GM12878 (cell line): ENCODE measurements around the gene KIAA1328. TPM values are rescaled to one million over a fixed set of nuclear protein-coding genes. Genes with fewer than 3 reads are reported as not detected.
A peak's percentile ranks its signal among the peaks of the same experiment; 100 is the strongest.

Experiments used
- ATAC-seq: fragments of 200-7000 bp; cut with Tn5 transposase; 3 replicates; pipeline ENCODE4 v1.9.1; 2020; ENCODE audit warnings: mild to moderate bottlenecking, moderate library complexity
- BruUV-seq: library from RNA; stranded (reverse); fragments of 400-500 nt; replicated peaks from 2 replicates; lab custom pipeline; 2021; lab: Mats Ljungman, UMichigan
- CTCF ChIA-PET: fragments of 300-600 bp; sonication (Branson Sonifier 250); formaldehyde crosslinking; extraction: SDS; loops from one replicate; lab custom pipeline; 2021; ENCODE audit warnings: inconsistent platforms; lab: Yijun Ruan, JAX
- POLR2A ChIA-PET: fragments of 350-600 bp; formaldehyde crosslinking; extraction: SDS; loops from one replicate; lab custom pipeline; 2021; ENCODE audit warnings: inconsistent platforms; lab: Charles Lee
- RAD21 ChIA-PET: fragments of 300-600 bp; sonication (Branson Sonifier 250); formaldehyde crosslinking; loops from one replicate; lab custom pipeline; 2023; ENCODE audit warnings: antibody characterized with exemption; ENCODE audit not compliant: unreplicated experiment; lab: Charles Lee
- SMC1A ChIA-PET: fragments of 300-600 bp; sonication (Branson Sonifier 250); formaldehyde crosslinking; loops from one replicate; lab custom pipeline; 2023; ENCODE audit not compliant: unreplicated experiment, uncharacterized antibody; lab: Charles Lee
- DNase-seq: peaks from one replicate; pipeline ENCODE4 v3.0.0-alpha.2; 2011; ENCODE audit warnings: low read depth, low spot score
- FAIRE-seq: peaks from 3 replicates; lab custom pipeline; 2011; peaks lifted over from hg19 to GRCh38; lab: Jason Lieb, UNC
- H2AFZ ChIP-seq: 2 replicates; pipeline ENCODE4 v1.6.0; 2011; ENCODE audit warnings: low read depth, low read length, control low read depth; ENCODE audit not compliant: control insufficient read depth
- H3K27ac ChIP-seq: 2 replicates; pipeline ENCODE4 v1.5.1; 2011; ENCODE audit warnings: control low read depth; ENCODE audit not compliant: control insufficient read depth, insufficient read depth
- H3K27me3 ChIP-seq, 2 experiments: replicated peaks in 1 of 2; 2 replicates each; pipeline versions ENCODE4 v1.6.0 to v1.6.1; 2011; ENCODE audit warnings: low read length in 1 of 2; ENCODE audit not compliant: control insufficient read depth in 2 of 2, insufficient read depth in 2 of 2
- H3K36me3 ChIP-seq, 2 experiments: 2 replicates each; pipeline ENCODE4 v1.5.1; 2011; ENCODE audit warnings: low read length in 1 of 2; ENCODE audit not compliant: control insufficient read depth in 2 of 2, insufficient read depth in 2 of 2
- H3K4me1 ChIP-seq: 2 replicates; pipeline ENCODE4 v1.6.1; 2011; ENCODE audit warnings: mild to moderate bottlenecking, low read length, moderate library complexity, mixed read lengths; ENCODE audit not compliant: control insufficient read depth, insufficient read depth
- H3K4me2 ChIP-seq: 2 replicates; pipeline ENCODE4 v1.6.0; 2011; ENCODE audit warnings: control low read depth; ENCODE audit not compliant: control insufficient read depth, insufficient read depth
- H3K4me3 ChIP-seq: fragments of 200-600 bp; sonication (generic); 2 replicates; pipeline ENCODE4 v1.5.1; 2016
- H3K79me2 ChIP-seq: 2 replicates; pipeline ENCODE4 v1.6.0; 2011; ENCODE audit warnings: low read length; ENCODE audit not compliant: control insufficient read depth, insufficient read depth
- H3K9ac ChIP-seq: 2 replicates; pipeline ENCODE4 v1.8.0; 2011; ENCODE audit warnings: low read length, control low read depth, mixed read lengths; ENCODE audit not compliant: control insufficient read depth, insufficient read depth
- H3K9me3 ChIP-seq: replicated peaks from 3 replicates; pipeline ENCODE4 v1.5.1; 2011; ENCODE audit warnings: mild to moderate bottlenecking, low read length; ENCODE audit not compliant: control insufficient read depth, insufficient read depth
- H4K20me1 ChIP-seq: 2 replicates; pipeline ENCODE4 v1.6.0; 2011; ENCODE audit not compliant: control insufficient read depth, insufficient read depth
- FOXM1 ChIP-seq: IDR thresholded peaks from 2 replicates; pipeline ENCODE4 v1.6.1; 2012; ENCODE audit warnings: low read depth, mild to moderate bottlenecking, inconsistent platforms, low read length, moderate library complexity
- LARP7 ChIP-seq: fragments of 450-650 bp; IDR thresholded peaks from 2 replicates; pipeline ENCODE4 v1.6.1; 2017; ENCODE audit warnings: mild to moderate bottlenecking
- NFIC ChIP-seq: IDR thresholded peaks from 2 replicates; pipeline ENCODE4 v1.6.1; 2012; ENCODE audit warnings: low read depth, mild to moderate bottlenecking, inconsistent platforms, low read length, moderate library complexity
- NFYA ChIP-seq: IDR thresholded peaks from 2 replicates; pipeline ENCODE4 v1.6.1; 2011; ENCODE audit warnings: low read depth, mild to moderate bottlenecking, low read length, improper control_type of control experiment, borderline replicate concordance
- NR2F1 ChIP-seq: fragments of 450-650 bp; conservative IDR thresholded peaks from 2 replicates; pipeline ENCODE4 v1.6.1; 2017; ENCODE audit warnings: mild to moderate bottlenecking
- NRF1 ChIP-seq: conservative IDR thresholded peaks from 2 replicates; pipeline ENCODE4 v1.6.1; 2011; ENCODE audit warnings: mild to moderate bottlenecking, low read depth, low read length, improper control_type of control experiment
- POLR2AphosphoS2 ChIP-seq: IDR thresholded peaks from 2 replicates; pipeline ENCODE4 v1.6.1; 2011; ENCODE audit warnings: low read depth, mild to moderate bottlenecking, low read length, improper control_type of control experiment, moderate library complexity
- RBBP5 ChIP-seq: fragments of 200-600 bp; sonication (generic); conservative IDR thresholded peaks from 2 replicates; pipeline ENCODE4 v1.6.1; 2016
- RCOR1 ChIP-seq: conservative IDR thresholded peaks from 2 replicates; pipeline ENCODE4 v1.6.1; 2012; ENCODE audit warnings: low read depth, low read length, improper control_type of control experiment
- SMAD5 ChIP-seq: IDR thresholded peaks from 2 replicates; pipeline ENCODE4 v1.6.1; 2016; ENCODE audit warnings: antibody characterized with exemption, low read depth
- TARDBP ChIP-seq: IDR thresholded peaks from 2 replicates; pipeline ENCODE4 v1.6.1; 2016; ENCODE audit warnings: borderline replicate concordance
- WRNIP1 ChIP-seq: IDR thresholded peaks from 2 replicates; pipeline ENCODE4 v1.6.1; 2011; ENCODE audit warnings: low read depth, low read length, improper control_type of control experiment, borderline replicate concordance
- ZNF207 ChIP-seq: fragments of 450-650 bp; IDR thresholded peaks from 2 replicates; pipeline ENCODE4 v1.6.1; 2014; ENCODE audit warnings: antibody characterized with exemption, mild to moderate bottlenecking, borderline replicate concordance
- WGBS: methylation state at CpG from one replicate; pipeline ENCODE4 v1.1.6; 2016; ENCODE audit warnings: low lambda C conversion rate; ENCODE audit not compliant: insufficient replicate concordance, insufficient coverage; ENCODE audit errors: missing lambda C conversion rate; 5-methylcytosine and 5-hydroxymethylcytosine counted together
- in situ Hi-C: fragments of 300-500 bp; cut with MboI; formaldehyde crosslinking; loops from 9 replicates; pipeline ENCODE4 v1.14.3; 2018; ENCODE audit warnings: mixed read lengths
- intact Hi-C: fragments of 100-400 bp; cut with micrococcal nuclease; formaldehyde crosslinking; loops from one replicate; pipeline ENCODE4 v1.14.2; 2022; ENCODE audit not compliant: unreplicated experiment
- polyA plus RNA-seq, 11 experiments: library from polyadenylated mRNA; depleted of rRNA in 4 of 11; unstranded in 6 of 11; stranded (reverse) in 5 of 11; fragments of >200 nt; fragmentation: Nextera tagmentation in 4 of 11; fragmentation: Illumina TruSeq in 1 of 11; extraction: Ambion mirVana in 4 of 11; extraction: Trizol in 1 of 11; gene quantifications; 1 replicate in 1 of 11; 2 replicates in 10 of 11; pipeline versions ENCODE4 v1.2.1 to v1.2.3, GENCODE V29; 2011 to 2016; ENCODE audit warnings: inconsistent platforms in 2 of 11, missing spikeins in 2 of 11, low read depth in 1 of 11
- total RNA-seq, 4 experiments: library from RNA; depleted of rRNA in 3 of 4; stranded (reverse); fragments of >200 nt in 3 of 4; fragmentation: Illumina TruSeq in 1 of 4; extraction: Trizol in 1 of 4; gene quantifications; 2 replicates each; pipeline versions ENCODE4 v1.2.1 to v1.2.3, GENCODE V29; 2013 to 2021
- TF ChIP-seq, protein P1 (sequence below): IDR thresholded peaks from 2 replicates; pipeline ENCODE4 v1.6.1; 2012; ENCODE audit warnings: low read depth, low read length, improper control_type of control experiment
- TF ChIP-seq, protein P2 (sequence below): IDR thresholded peaks from 2 replicates; pipeline ENCODE4 v1.6.1; 2012; ENCODE audit warnings: low read length, inconsistent platforms
- TF ChIP-seq, protein P3 (sequence below): IDR thresholded peaks from 2 replicates; pipeline ENCODE4 v1.6.1; 2011; ENCODE audit warnings: low read depth, low read length, improper control_type of control experiment, borderline replicate concordance
- TF ChIP-seq, protein P4 (sequence below): IDR thresholded peaks from 2 replicates; pipeline ENCODE4 v1.6.1; 2011; ENCODE audit warnings: mild to moderate bottlenecking, low read depth, low read length, moderate library complexity; ENCODE audit not compliant: insufficient replicate concordance

KIAA1328 gene
- total and polyA plus RNA-seq, 10 of the 15 experiments (the other 5 are each of a cell fraction or from before 2014, with no cell fraction given), result 3.1 to 7.1 (median 4.6) TPM

DNA sequence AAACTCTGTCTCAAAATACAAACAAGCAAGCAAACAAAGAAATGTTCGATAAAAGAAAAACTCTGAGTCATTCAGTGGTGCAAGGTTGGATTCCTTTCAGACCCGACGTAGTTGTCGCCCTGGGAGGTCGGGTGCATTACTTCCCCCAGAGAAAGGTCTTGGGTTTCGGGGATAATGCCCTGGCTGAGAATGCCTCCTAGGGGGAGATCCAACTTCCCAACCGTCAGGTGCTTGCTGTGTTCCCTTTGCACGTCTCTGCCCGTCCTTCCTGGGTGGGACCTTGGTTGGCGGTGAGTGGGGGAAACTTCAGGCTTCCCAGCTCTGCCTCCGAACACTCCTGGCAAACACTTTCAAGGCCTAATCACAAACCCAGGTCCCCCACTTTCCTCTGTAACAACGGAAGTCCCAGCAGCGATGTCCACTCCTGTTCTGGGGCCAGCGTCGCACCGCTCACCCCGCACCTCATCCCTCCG is 734 bp upstream of the KIAA1328 start (continued):
- TF ChIP-seq SMAD5, result no peak
- TF ChIP-seq, protein P1, sequence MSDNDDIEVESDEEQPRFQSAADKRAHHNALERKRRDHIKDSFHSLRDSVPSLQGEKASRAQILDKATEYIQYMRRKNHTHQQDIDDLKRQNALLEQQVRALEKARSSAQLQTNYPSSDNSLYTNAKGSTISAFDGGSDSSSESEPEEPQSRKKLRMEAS, result no peak
- TF ChIP-seq, protein P2, sequence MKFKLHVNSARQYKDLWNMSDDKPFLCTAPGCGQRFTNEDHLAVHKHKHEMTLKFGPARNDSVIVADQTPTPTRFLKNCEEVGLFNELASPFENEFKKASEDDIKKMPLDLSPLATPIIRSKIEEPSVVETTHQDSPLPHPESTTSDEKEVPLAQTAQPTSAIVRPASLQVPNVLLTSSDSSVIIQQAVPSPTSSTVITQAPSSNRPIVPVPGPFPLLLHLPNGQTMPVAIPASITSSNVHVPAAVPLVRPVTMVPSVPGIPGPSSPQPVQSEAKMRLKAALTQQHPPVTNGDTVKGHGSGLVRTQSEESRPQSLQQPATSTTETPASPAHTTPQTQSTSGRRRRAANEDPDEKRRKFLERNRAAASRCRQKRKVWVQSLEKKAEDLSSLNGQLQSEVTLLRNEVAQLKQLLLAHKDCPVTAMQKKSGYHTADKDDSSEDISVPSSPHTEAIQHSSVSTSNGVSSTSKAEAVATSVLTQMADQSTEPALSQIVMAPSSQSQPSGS, result no peak
- TF ChIP-seq, protein P3, sequence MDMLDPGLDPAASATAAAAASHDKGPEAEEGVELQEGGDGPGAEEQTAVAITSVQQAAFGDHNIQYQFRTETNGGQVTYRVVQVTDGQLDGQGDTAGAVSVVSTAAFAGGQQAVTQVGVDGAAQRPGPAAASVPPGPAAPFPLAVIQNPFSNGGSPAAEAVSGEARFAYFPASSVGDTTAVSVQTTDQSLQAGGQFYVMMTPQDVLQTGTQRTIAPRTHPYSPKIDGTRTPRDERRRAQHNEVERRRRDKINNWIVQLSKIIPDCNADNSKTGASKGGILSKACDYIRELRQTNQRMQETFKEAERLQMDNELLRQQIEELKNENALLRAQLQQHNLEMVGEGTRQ, result no peak
- TF ChIP-seq RCOR1, result no peak
- no peak for TF ChIP-seq NFYA
- TF ChIP-seq, all 136 proteins: peak for 9

DNA sequence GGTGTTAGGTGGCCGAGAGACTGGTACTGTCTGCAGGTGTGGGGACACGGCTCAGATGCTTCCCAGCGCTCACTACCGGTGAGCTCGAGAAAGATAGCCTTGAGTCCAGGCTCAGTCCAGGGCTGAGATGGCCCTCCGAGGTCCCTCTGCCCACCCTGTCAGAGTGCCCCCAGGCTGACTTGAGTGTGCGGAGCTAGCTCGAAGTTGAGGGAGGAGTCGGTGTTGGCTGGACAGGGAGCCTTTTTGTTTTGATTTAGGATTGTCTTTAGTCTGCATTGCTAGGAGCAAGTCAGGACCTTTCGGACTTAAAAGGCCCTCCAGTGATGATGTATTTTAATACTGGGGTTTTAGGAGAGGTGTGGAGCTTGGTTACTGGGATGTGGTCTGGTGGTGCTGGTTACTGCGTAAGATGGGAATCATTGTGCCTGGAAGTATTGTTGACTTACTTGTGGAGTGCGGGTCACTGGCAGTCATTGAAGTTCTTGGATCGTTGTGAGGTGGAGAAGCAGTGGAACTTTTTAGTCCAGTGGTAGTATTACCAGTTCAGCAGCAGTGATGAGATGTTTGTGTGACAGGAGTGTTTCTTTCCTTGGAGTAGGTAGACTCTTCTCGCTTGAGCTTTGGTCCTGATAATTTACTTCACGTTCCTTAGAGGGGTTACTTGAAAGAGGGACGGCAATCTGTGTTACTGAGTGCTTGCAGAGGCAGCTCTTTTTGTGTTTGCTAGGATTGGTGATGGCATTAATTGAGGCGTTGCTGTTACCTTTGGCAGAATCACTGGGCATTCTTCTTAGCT is 633 bp downstream of the KIAA1328 start:
- H2AFZ ChIP-seq, result peak overlapping the region; percentile 98
- peaks cover 26% of the 10 kb centered on the region for H3K79me2 ChIP-seq
- DNase-seq, result no peak
- TF ChIP-seq LARP7 (no peak), NFIC (no peak), FOXM1 (no peak), TARDBP (no peak), RBBP5 (no peak), POLR2AphosphoS2 (no peak), NRF1 (no peak), WRNIP1 (no peak), ZNF207 (no peak), NR2F1 (no peak)
- TF ChIP-seq, protein P4, sequence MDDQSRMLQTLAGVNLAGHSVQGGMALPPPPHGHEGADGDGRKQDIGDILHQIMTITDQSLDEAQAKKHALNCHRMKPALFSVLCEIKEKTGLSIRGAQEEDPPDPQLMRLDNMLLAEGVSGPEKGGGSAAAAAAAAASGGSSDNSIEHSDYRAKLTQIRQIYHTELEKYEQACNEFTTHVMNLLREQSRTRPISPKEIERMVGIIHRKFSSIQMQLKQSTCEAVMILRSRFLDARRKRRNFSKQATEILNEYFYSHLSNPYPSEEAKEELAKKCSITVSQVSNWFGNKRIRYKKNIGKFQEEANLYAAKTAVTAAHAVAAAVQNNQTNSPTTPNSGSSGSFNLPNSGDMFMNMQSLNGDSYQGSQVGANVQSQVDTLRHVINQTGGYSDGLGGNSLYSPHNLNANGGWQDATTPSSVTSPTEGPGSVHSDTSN, result no peak
- TF ChIP-seq, protein P3, result no peak

More for the DNA sequence above, 633 bp downstream of the KIAA1328 start:
- Histone ChIP-seq H3K4me2 (peak overlapping the region; percentile 92), H3K36me3 (no peaks in the 10 kb centered on the region), H3K27ac (peak overlapping the region; percentile 71), H3K4me3 (peak overlapping the region; percentile 75), H3K4me1 (no peaks in the 10 kb centered on the region), H3K9me3 (no peaks in the 10 kb centered on the region), H3K9ac (peak overlapping the region; percentile 60), H4K20me1 (no peaks in the 10 kb centered on the region), H3K27me3 (no peaks in the 10 kb centered on the region)
- ChIA-PET POLR2A (interaction anchor here (0.7 to 0.9 kb wide), 2 partner anchors 12 to 344 kb away, joined by 3 read pairs; no protein-coding TSS in a partner anchor), CTCF (interaction anchor here (1.0 to 1.7 kb wide), 7 partner anchors 9 to 34 kb away, joined by 3 to 9 read pairs (median 5); no protein-coding TSS in a partner anchor), RAD21 (no interaction called here), SMC1A (interaction anchor here (1.2 to 1.5 kb wide), 2 partner anchors 18 to 142 kb away, joined by 3 to 6 read pairs; no protein-coding TSS in a partner anchor)
- intact Hi-C loops (no loop called here), in situ Hi-C loops (no loop called here)
- FAIRE-seq (peak; percentile 77), ATAC-seq (no peak)
- 33% methylated on average over 17 of the region's 17 CpGs for WGBS
- BruUV-seq, result no TSS peak
